Neural progenitor cell (in vitro differentiated cells): ENCODE measurements around the gene CCNH. TPM values are rescaled to one million over a fixed set of nuclear protein-coding genes. Genes with fewer than 3 reads are reported as not detected.

ENCODE experiments used
- DNase-seq: peaks from one replicate; pipeline ENCODE4 v3.0.0-alpha.2; 2016; ENCODE audit warnings: low spot score
- H2AFZ ChIP-seq: fragments of 200-600 bp; sonication (generic); replicated peaks from 2 replicates; pipeline ENCODE4 v1.6.1; 2016; ENCODE audit warnings: antibody characterized with exemption
- H3F3A ChIP-seq: fragments of 200-600 bp; sonication (generic); 2 replicates; pipeline ENCODE4 v1.6.1; 2016; ENCODE audit warnings: antibody characterized with exemption, low read depth
- H3K27ac ChIP-seq: fragments of 200-600 bp; sonication (generic); 2 replicates; pipeline ENCODE4 v1.5.1; 2016; ENCODE audit warnings: mild to moderate bottlenecking
- H3K27me3 ChIP-seq: fragments of 200-600 bp; sonication (generic); 2 replicates; pipeline ENCODE4 v1.6.1; 2016; ENCODE audit warnings: mild to moderate bottlenecking, moderate library complexity
- H3K36me3 ChIP-seq: fragments of 200-600 bp; sonication (generic); 2 replicates; pipeline ENCODE4 v1.5.1; 2016
- H3K4me1 ChIP-seq: fragments of 200-600 bp; sonication (generic); 2 replicates; pipeline ENCODE4 v1.6.1; 2016; ENCODE audit warnings: mixed run types
- H3K4me2 ChIP-seq: fragments of 200-600 bp; sonication (generic); 2 replicates; pipeline ENCODE4 v1.6.1; 2016
- H3K4me3 ChIP-seq: fragments of 200-600 bp; sonication (generic); 2 replicates; pipeline ENCODE4 v1.5.1; 2016
- H3K79me2 ChIP-seq: fragments of 200-600 bp; sonication (generic); 2 replicates; pipeline ENCODE4 v1.6.1; 2016; ENCODE audit warnings: low read depth
- H3K9ac ChIP-seq: fragments of 200-600 bp; sonication (generic); 2 replicates; pipeline ENCODE4 v1.6.1; 2016
- H3K9me3 ChIP-seq: fragments of 200-600 bp; sonication (generic); 2 replicates; pipeline ENCODE4 v1.5.1; 2016; ENCODE audit warnings: low read depth
- H4K20me1 ChIP-seq: fragments of 200-600 bp; sonication (generic); 2 replicates; pipeline ENCODE4 v1.6.1; 2016; ENCODE audit warnings: low read depth
- H3K27ac Mint-ChIP-seq: 3 replicates; pipeline ENCODE4 v1.8.0; 2021; ENCODE audit warnings: mixed read lengths
- H3K27me3 Mint-ChIP-seq: 2 replicates; pipeline ENCODE4 v1.8.0; 2022; ENCODE audit warnings: low read depth, mild to moderate bottlenecking, inconsistent platforms, moderate library complexity, mixed read lengths; ENCODE audit not compliant: insufficient read depth
- H3K36me3 Mint-ChIP-seq: 3 replicates; pipeline ENCODE4 v1.8.0; 2021; ENCODE audit warnings: mixed read lengths
- H3K4me1 Mint-ChIP-seq: 3 replicates; pipeline ENCODE4 v1.8.0; 2021; ENCODE audit warnings: mixed read lengths
- H3K4me3 Mint-ChIP-seq: 3 replicates; pipeline ENCODE4 v1.8.0; 2021; ENCODE audit warnings: mild to moderate bottlenecking, moderate library complexity, mixed read lengths
- H3K9me3 Mint-ChIP-seq: 3 replicates; pipeline ENCODE4 v1.8.0; 2020; ENCODE audit warnings: mixed read lengths
- EZH2 ChIP-seq: fragments of 200-600 bp; sonication (generic); IDR thresholded peaks from 2 replicates; pipeline ENCODE4 v1.6.1; 2017; ENCODE audit warnings: antibody characterized with exemption, mild to moderate bottlenecking, moderate library complexity
- EZH2phosphoT487 ChIP-seq: fragments of 200-600 bp; sonication (generic); IDR thresholded peaks from 2 replicates; pipeline ENCODE4 v1.6.1; 2017; ENCODE audit warnings: antibody characterized with exemption
- total RNA-seq: library from RNA; depleted of rRNA; stranded (reverse); fragments of >200 nt; gene quantifications from 2 replicates; pipeline ENCODE4 v1.2.3, GENCODE V29; 2015; ENCODE audit warnings: low replicate concordance
- TF ChIP-seq, protein P1 (sequence below): fragments of 200-600 bp; sonication (generic); IDR thresholded peaks from 2 replicates; pipeline ENCODE4 v1.5.1; 2017; ENCODE audit warnings: antibody characterized with exemption, mild to moderate bottlenecking

Gene CCNH
- total RNA-seq, 1 donor from 2014 or later: 86.1 TPM

GRCh38 chr5:87435144-87435694 lies 22.5 kb upstream of the CCNH start:
- H3K9ac ChIP-seq: no peak overlapping the region
- no peak overlapping the region for H3K4me3 ChIP-seq
- Mint-ChIP-seq H3K4me1 (no peaks in the 10 kb centered on the region), H3K27me3 (no peaks in the 10 kb centered on the region), H3K27ac (no peak overlapping the region), H3K9me3 (no peaks in the 10 kb centered on the region), H3K36me3 (no peaks in the 10 kb centered on the region), H3K4me3 (no peak overlapping the region)
- no peak overlapping the region for H3K4me2 ChIP-seq
- no peak overlapping the region for H3K27ac ChIP-seq
- no peak for DNase-seq
- no peaks in the 10 kb centered on the region for H3F3A ChIP-seq
- H3K27me3 ChIP-seq: no peaks in the 10 kb centered on the region
- no peak overlapping the region for H2AFZ ChIP-seq
- H3K36me3 ChIP-seq: no peaks in the 10 kb centered on the region
- no peaks in the 10 kb centered on the region for H3K79me2 ChIP-seq
- H3K4me1 ChIP-seq: no peaks in the 10 kb centered on the region
- no peaks in the 10 kb centered on the region for H4K20me1 ChIP-seq
- H3K9me3 ChIP-seq: no peaks in the 10 kb centered on the region
- TF ChIP-seq EZH2phosphoT487 (no peak), EZH2 (no peak)
- TF ChIP-seq, protein P1, sequence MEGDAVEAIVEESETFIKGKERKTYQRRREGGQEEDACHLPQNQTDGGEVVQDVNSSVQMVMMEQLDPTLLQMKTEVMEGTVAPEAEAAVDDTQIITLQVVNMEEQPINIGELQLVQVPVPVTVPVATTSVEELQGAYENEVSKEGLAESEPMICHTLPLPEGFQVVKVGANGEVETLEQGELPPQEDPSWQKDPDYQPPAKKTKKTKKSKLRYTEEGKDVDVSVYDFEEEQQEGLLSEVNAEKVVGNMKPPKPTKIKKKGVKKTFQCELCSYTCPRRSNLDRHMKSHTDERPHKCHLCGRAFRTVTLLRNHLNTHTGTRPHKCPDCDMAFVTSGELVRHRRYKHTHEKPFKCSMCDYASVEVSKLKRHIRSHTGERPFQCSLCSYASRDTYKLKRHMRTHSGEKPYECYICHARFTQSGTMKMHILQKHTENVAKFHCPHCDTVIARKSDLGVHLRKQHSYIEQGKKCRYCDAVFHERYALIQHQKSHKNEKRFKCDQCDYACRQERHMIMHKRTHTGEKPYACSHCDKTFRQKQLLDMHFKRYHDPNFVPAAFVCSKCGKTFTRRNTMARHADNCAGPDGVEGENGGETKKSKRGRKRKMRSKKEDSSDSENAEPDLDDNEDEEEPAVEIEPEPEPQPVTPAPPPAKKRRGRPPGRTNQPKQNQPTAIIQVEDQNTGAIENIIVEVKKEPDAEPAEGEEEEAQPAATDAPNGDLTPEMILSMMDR: no peak

GRCh38 chr5:87434461-87434860 lies 21.7 kb upstream of the CCNH start:
- Mint-ChIP-seq H3K27me3 (no peaks in the 10 kb centered on the region), H3K4me3 (no peak overlapping the region), H3K36me3 (no peaks in the 10 kb centered on the region), H3K4me1 (no peaks in the 10 kb centered on the region), H3K27ac (no peak overlapping the region), H3K9me3 (no peaks in the 10 kb centered on the region)
- Histone ChIP-seq H3K4me2 (no peak overlapping the region), H3F3A (no peaks in the 10 kb centered on the region), H3K27me3 (no peaks in the 10 kb centered on the region), H3K4me3 (no peak overlapping the region), H3K79me2 (no peaks in the 10 kb centered on the region), H4K20me1 (no peaks in the 10 kb centered on the region), H3K27ac (no peak overlapping the region), H3K36me3 (no peaks in the 10 kb centered on the region), H3K4me1 (no peaks in the 10 kb centered on the region), H3K9ac (no peak overlapping the region), H3K9me3 (no peaks in the 10 kb centered on the region), H2AFZ (no peak overlapping the region)
- DNase-seq: no peak
- TF ChIP-seq, protein P1: no peak
- TF ChIP-seq EZH2: no peak
- no peak for TF ChIP-seq EZH2phosphoT487

DNA sequence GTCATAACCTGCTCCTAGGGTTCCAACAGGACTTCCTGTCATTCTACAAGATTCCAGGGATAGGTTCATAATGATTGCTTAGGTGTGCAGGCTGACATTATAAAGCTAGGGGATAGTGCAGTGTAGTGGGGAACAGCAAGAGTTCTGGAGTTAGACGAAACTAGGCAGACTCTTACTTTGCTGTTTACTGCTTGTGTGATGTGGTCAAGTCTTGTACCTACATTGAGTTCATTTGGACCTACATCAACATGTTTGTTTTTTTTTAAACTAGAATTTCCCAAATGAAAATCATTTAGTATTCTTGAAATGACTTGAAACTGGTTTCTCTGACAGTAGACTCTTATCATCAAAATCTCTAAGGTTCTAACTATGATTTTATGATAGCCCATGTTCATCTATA lies 21.2 kb upstream of the CCNH start:
- Histone ChIP-seq H3K4me3 (no peak overlapping the region), H3K4me1 (no peaks in the 10 kb centered on the region), H3F3A (no peaks in the 10 kb centered on the region), H3K79me2 (no peaks in the 10 kb centered on the region), H3K4me2 (no peak overlapping the region), H3K36me3 (no peaks in the 10 kb centered on the region), H3K27me3 (no peaks in the 10 kb centered on the region), H3K9me3 (no peaks in the 10 kb centered on the region), H4K20me1 (no peaks in the 10 kb centered on the region), H3K27ac (no peak overlapping the region), H2AFZ (no peak overlapping the region), H3K9ac (no peak overlapping the region)
- TF ChIP-seq EZH2phosphoT487: no peak
- TF ChIP-seq EZH2: no peak
- TF ChIP-seq, protein P1: no peak
- no peaks in the 10 kb centered on the region for H3K9me3 Mint-ChIP-seq
- no peaks in the 10 kb centered on the region for H3K36me3 Mint-ChIP-seq
- H3K4me3 Mint-ChIP-seq: no peak overlapping the region
- DNase-seq: no peak
- no peaks in the 10 kb centered on the region for H3K4me1 Mint-ChIP-seq
- H3K27ac Mint-ChIP-seq: no peak overlapping the region
- no peaks in the 10 kb centered on the region for H3K27me3 Mint-ChIP-seq
